Stomach (tissue), 9 donors: Measurements from ENCODE around the gene NTN4. TPM values are rescaled to one million over a fixed set of nuclear protein-coding genes. Genes with fewer than 3 reads are reported as not detected.

ENCODE experiments used
- DNase-seq, 2 donors: peaks; one replicate each; pipeline versions ENCODE4 v3.0.0 to v3.0.0-alpha.2; 2013 to 2019
- H3K27ac ChIP-seq, 5 donors: fragments of 200-600 bp in 4 of 5; sonication (generic) in 4 of 5; one replicate each; pipeline ENCODE4 v1.5.1; 2013 to 2019; ENCODE audit warnings: mild to moderate bottlenecking in 1 of 5, moderate library complexity in 1 of 5
- H3K27me3 ChIP-seq, 3 donors: fragments of 200-600 bp; sonication (generic); one replicate each; pipeline ENCODE4 v1.5.1; 2017 to 2019; ENCODE audit warnings: mixed run types in 1 of 3
- H3K36me3 ChIP-seq, 4 donors: fragments of 200-600 bp; sonication (generic); 1 replicate in 3 of 4; 2 replicates in 1 of 4; pipeline ENCODE4 v1.5.1; 2016 to 2019
- H3K4me1 ChIP-seq, 4 donors: fragments of 200-600 bp; sonication (generic); one replicate each; pipeline ENCODE4 v1.5.1; 2016 to 2019
- H3K4me3 ChIP-seq, 4 donors: fragments of 200-600 bp; sonication (generic) in 3 of 4; one replicate each; pipeline ENCODE4 v1.5.1; 2016 to 2019; ENCODE audit warnings: mild to moderate bottlenecking in 1 of 4
- H3K9me3 ChIP-seq, 4 donors: fragments of 200-600 bp; sonication (generic); one replicate each; pipeline ENCODE4 v1.5.1; 2016 to 2019
- CTCF ChIP-seq, 7 experiments: fragments of 450-650 bp in 4 of 7; fragments of 200-600 bp in 3 of 7; sonication (generic) in 3 of 7; IDR thresholded peaks; one replicate each; pipeline ENCODE4 v1.5.1; 2016 to 2019; ENCODE audit warnings: antibody characterized with exemption in 7 of 7, control low read depth in 2 of 7, mild to moderate bottlenecking in 1 of 7
- EP300 ChIP-seq: sonication (generic); formaldehyde crosslinking; IDR thresholded peaks from one replicate; pipeline ENCODE4 v1.6.1; 2017; ENCODE audit warnings: antibody characterized with exemption
- POLR2A ChIP-seq, 4 donors: fragments of 450-650 bp; IDR thresholded peaks; one replicate each; pipeline ENCODE4 v1.6.1; 2016; ENCODE audit warnings: antibody characterized with exemption in 4 of 4, control low read depth in 2 of 4, mild to moderate bottlenecking in 1 of 4, moderate library complexity in 1 of 4
- POLR2AphosphoS5 ChIP-seq, 3 donors: sonication (generic); formaldehyde crosslinking; IDR thresholded peaks; one replicate each; pipeline ENCODE4 v1.6.1; 2016; ENCODE audit warnings: antibody characterized with exemption in 3 of 3
- WGBS, 5 donors: extraction: QIAGEN DNeasy Blood & Tissue Kit in 3 of 5; methylation state at CpG; one replicate each; pipeline versions ENCODE4 v1.1.5 to v1.1.7; 2013 to 2018; 5-methylcytosine and 5-hydroxymethylcytosine counted together
- intact Hi-C: fragments of 100-400 bp; cut with DNase I; formaldehyde crosslinking; loops from one replicate; pipeline ENCODE4 v1.15.1; 2023; ENCODE audit warnings: low total_unique reads
- polyA plus RNA-seq, 3 donors: library from polyadenylated mRNA; stranded (reverse); fragments of 200-250 nt; gene quantifications; one replicate each; pipeline ENCODE4 v1.2.3, GENCODE V29; 2013
- total RNA-seq, 5 donors: library from RNA; depleted of rRNA; stranded (reverse); fragments of >200 nt; gene quantifications; one replicate each; pipeline versions ENCODE4 v1.1.0 to v1.2.3, GENCODE V29; 2014 to 2016
- donor health status: healthy with polysubstance abuse.
- donor health status: Bipolar disorder and iron deficiency.
- donor health status: healthy.

Gene NTN4
- total and polyA plus RNA-seq, 8 donors: 10.5 to 110 (median 37.0) TPM

- intact Hi-C loops: no loop called here
- no peak for TF ChIP-seq POLR2AphosphoS5 (IDR thresholded peaks at IDR 0.05)
- no peak for TF ChIP-seq POLR2A (IDR thresholded peaks at IDR 0.05)
- TF ChIP-seq EP300: no peak
- TF ChIP-seq CTCF (IDR thresholded peaks at IDR 0.05): no peak
- H3K4me3 ChIP-seq: no peak overlapping the region
- DNase-seq: no peak
- H3K27ac ChIP-seq: no peak overlapping the region
- peaks cover 0 to 14% (median 5%) of the 10 kb centered on the region in 4 donors for H3K4me1 ChIP-seq
- WGBS, 5 donors: 92 to 96% (median 94%) methylated on average over 8 of the region's 8 CpGs
- peaks cover 0 to 45% (median 19%) of the 10 kb centered on the region in 4 donors for H3K36me3 ChIP-seq
- no peaks in the 10 kb centered on the region for H3K27me3 ChIP-seq
- no peaks in the 10 kb centered on the region for H3K9me3 ChIP-seq
Measured at GRCh38 chr12:95710386-95710785, 80.2 kb downstream of the NTN4 start.

GRCh38 chr12:95709152-95709551 lies 81.4 kb downstream of the NTN4 start:
- no peak overlapping the region for H3K4me3 ChIP-seq
- H3K27me3 ChIP-seq: no peaks in the 10 kb centered on the region
- peaks cover 0 to 51% (median 19%) of the 10 kb centered on the region in 4 donors for H3K36me3 ChIP-seq
- intact Hi-C loops: no loop called here
- no peaks in the 10 kb centered on the region for H3K9me3 ChIP-seq
- H3K27ac ChIP-seq: no peak overlapping the region
- DNase-seq: no peak
- no peak for TF ChIP-seq POLR2A (IDR thresholded peaks at IDR 0.05)
- TF ChIP-seq POLR2AphosphoS5 (IDR thresholded peaks at IDR 0.05): no peak
- no peak for TF ChIP-seq EP300
- no peak for TF ChIP-seq CTCF (IDR thresholded peaks at IDR 0.05)
- 51 to 80% (median 58%) methylated on average over 2 of the region's 2 CpGs for WGBS, 5 donors
- H3K4me1 ChIP-seq: peaks cover 0 to 19% (median 6%) of the 10 kb centered on the region in 4 donors

GRCh38 chr12:95705143-95705542 lies 85.4 kb downstream of the NTN4 start:
- no peak for TF ChIP-seq CTCF (IDR thresholded peaks at IDR 0.05)
- no peak for TF ChIP-seq POLR2AphosphoS5 (IDR thresholded peaks at IDR 0.05)
- no peak for TF ChIP-seq EP300
- no peak for TF ChIP-seq POLR2A (IDR thresholded peaks at IDR 0.05)
- Histone ChIP-seq H3K9me3 (no peaks in the 10 kb centered on the region), H3K4me3 (no peak overlapping the region), H3K27ac (peak overlapping the region in 1 of 5 donors; percentile 20), H3K36me3 (peaks cover 0 to 28% (median 12%) of the 10 kb centered on the region in 4 donors), H3K4me1 (peaks cover 0 to 24% (median 8%) of the 10 kb centered on the region in 4 donors), H3K27me3 (no peaks in the 10 kb centered on the region)
- intact Hi-C loops: no loop called here
- 33 to 62% (median 48%) methylated on average over 2 of the region's 2 CpGs for WGBS, 5 donors
- no peak for DNase-seq

- Histone ChIP-seq H3K36me3 (peaks cover 0 to 16% (median 3%) of the 10 kb centered on the region in 4 donors), H3K4me1 (peaks cover 0 to 24% (median 13%) of the 10 kb centered on the region in 4 donors), H3K27me3 (no peaks in the 10 kb centered on the region), H3K27ac (no peak overlapping the region), H3K4me3 (no peak overlapping the region), H3K9me3 (no peaks in the 10 kb centered on the region)
- no peak for DNase-seq
- WGBS, 5 donors: 86 to 94% (median 92%) methylated on average over 3 of the region's 3 CpGs
- TF ChIP-seq EP300 (no peak), POLR2A (IDR thresholded peaks at IDR 0.05) (no peak), CTCF (IDR thresholded peaks at IDR 0.05) (no peak), POLR2AphosphoS5 (IDR thresholded peaks at IDR 0.05) (no peak)
- intact Hi-C loops: no loop called here
Measured at GRCh38 chr12:95703986-95704385, 86.6 kb downstream of the NTN4 start.
